Measurements from ENCODE around the gene SEPHS2. TPM values are rescaled to one million over a fixed set of nuclear protein-coding genes. Genes with fewer than 3 reads are reported as not detected.

The SEPHS2 gene
- total RNA-seq, 1 experiment from 2014 or later: 53.5 TPM

DNA sequence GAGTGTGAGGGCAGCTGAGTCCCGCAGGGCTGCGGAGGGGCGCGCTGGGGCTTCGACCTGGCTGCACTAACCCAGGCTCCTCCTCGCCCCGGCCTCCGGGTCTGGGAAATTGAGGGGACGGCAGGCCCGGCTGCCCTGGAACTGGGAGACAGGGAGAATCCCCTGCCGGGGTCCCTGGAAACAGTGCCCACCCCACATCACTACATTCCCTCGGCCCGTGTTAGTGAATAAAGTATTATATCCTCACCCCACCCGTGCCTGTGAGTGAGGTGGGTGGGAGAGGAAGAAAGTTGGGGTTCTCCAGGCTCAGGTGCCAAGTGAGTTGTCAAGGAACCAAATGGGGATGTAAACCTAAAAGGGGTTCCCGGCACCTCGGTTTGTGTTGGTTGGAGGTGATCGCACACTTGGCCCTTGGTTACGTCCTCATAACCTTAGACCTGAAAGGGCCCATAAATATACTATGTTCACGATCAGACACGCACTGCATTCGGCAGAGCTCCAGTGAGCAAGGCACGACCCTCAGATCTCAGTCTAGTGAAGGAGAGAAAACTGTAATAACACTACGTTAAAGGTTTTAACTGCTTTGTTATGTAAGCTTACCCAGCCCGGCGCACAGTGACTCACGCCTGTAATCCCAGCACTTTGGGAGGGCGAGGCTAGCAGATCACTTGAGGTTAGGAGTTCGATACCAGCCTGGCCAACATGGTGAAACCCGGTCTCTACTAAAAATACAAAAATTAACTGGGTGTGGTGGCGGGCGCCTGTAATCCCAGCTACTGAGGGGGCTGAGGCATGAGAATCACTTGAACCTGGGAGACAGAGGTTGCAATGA lies 27.1 kb downstream of the SEPHS2 start (continued):
- TF ChIP-seq, protein P1, sequence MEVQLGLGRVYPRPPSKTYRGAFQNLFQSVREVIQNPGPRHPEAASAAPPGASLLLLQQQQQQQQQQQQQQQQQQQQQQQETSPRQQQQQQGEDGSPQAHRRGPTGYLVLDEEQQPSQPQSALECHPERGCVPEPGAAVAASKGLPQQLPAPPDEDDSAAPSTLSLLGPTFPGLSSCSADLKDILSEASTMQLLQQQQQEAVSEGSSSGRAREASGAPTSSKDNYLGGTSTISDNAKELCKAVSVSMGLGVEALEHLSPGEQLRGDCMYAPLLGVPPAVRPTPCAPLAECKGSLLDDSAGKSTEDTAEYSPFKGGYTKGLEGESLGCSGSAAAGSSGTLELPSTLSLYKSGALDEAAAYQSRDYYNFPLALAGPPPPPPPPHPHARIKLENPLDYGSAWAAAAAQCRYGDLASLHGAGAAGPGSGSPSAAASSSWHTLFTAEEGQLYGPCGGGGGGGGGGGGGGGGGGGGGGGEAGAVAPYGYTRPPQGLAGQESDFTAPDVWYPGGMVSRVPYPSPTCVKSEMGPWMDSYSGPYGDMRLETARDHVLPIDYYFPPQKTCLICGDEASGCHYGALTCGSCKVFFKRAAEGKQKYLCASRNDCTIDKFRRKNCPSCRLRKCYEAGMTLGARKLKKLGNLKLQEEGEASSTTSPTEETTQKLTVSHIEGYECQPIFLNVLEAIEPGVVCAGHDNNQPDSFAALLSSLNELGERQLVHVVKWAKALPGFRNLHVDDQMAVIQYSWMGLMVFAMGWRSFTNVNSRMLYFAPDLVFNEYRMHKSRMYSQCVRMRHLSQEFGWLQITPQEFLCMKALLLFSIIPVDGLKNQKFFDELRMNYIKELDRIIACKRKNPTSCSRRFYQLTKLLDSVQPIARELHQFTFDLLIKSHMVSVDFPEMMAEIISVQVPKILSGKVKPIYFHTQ (CRISPR knock-in tag; IDR thresholded peaks at IDR 0.05): no peak

DNA sequence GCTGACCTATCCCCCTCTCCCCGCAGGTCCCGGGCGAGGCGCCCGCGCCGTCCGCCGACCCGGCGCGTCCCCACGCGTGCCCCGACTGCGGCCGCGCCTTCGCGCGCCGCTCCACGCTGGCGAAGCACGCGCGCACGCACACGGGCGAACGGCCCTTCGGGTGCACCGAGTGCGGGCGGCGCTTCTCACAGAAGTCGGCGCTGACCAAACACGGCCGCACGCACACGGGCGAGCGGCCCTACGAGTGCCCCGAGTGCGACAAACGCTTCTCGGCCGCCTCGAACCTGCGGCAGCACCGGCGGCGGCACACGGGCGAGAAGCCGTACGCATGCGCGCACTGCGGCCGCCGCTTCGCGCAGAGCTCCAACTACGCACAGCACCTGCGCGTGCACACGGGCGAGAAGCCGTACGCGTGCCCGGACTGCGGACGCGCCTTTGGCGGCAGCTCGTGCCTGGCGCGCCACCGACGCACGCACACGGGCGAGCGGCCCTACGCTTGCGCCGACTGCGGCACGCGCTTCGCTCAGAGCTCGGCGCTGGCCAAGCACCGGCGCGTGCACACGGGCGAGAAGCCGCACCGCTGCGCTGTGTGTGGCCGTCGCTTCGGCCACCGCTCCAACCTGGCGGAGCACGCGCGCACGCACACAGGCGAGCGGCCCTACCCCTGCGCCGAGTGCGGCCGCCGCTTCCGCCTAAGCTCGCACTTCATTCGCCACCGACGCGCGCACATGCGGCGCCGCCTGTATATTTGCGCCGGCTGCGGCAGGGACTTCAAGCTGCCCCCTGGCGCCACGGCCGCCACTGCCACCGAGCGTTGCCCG lies 27.9 kb downstream of the SEPHS2 start:
- peak; percentile 88 for DNase-seq (ENCODE audit: low spot score)
- POLR2A ChIA-PET: interaction anchor here (0.6 to 1.5 kb wide), 18 partner anchors 8 to 352 kb away, joined by 3 to 15 read pairs (median 4); partner anchors contain the start of genes ALDOA, DCTPP1, ZNF48 and ZNF688
- Mint-ChIP-seq H3K27ac (no peak overlapping the region), H3K4me1 (peaks cover 9% of the 10 kb centered on the region), H3K4me3 (peak overlapping the region; percentile 54), H3K36me3 (peaks cover 34% of the 10 kb centered on the region), H3K27me3 (ENCODE audit: low read depth) (no peaks in the 10 kb centered on the region), H3K9me3 (no peaks in the 10 kb centered on the region)
- CTCF ChIA-PET: interaction anchor here (0.5 to 5.7 kb wide), 27 partner anchors 9 to 326 kb away, joined by 3 to 73 read pairs (median 5); partner anchors contain the start of genes DCTPP1, FBRS, GDPD3 and PRR14
- ATAC-seq: peak; percentile 88
- TF ChIP-seq, protein P2, sequence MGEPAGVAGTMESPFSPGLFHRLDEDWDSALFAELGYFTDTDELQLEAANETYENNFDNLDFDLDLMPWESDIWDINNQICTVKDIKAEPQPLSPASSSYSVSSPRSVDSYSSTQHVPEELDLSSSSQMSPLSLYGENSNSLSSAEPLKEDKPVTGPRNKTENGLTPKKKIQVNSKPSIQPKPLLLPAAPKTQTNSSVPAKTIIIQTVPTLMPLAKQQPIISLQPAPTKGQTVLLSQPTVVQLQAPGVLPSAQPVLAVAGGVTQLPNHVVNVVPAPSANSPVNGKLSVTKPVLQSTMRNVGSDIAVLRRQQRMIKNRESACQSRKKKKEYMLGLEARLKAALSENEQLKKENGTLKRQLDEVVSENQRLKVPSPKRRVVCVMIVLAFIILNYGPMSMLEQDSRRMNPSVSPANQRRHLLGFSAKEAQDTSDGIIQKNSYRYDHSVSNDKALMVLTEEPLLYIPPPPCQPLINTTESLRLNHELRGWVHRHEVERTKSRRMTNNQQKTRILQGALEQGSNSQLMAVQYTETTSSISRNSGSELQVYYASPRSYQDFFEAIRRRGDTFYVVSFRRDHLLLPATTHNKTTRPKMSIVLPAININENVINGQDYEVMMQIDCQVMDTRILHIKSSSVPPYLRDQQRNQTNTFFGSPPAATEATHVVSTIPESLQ (CRISPR knock-in tag; IDR thresholded peaks at IDR 0.05): no peak
- TF ChIP-seq JUN (CRISPR knock-in tag; IDR thresholded peaks at IDR 0.05) (peak; percentile 83; the same call in 1 of the 2 replicates), ATF1 (CRISPR knock-in tag; IDR thresholded peaks at IDR 0.05) (peak; percentile 22; the same call in 1 of the 2 replicates), FOXP1 (CRISPR knock-in tag; IDR thresholded peaks at IDR 0.05; ENCODE audit: borderline replicate concordance) (peak; percentile 98), OVOL2 (CRISPR knock-in tag; IDR thresholded peaks at IDR 0.05; ENCODE audit: borderline replicate concordance) (no peak), GTF2I (CRISPR knock-in tag; conservative IDR thresholded peaks at IDR 0.05) (no peak), TEAD1 (CRISPR knock-in tag; IDR thresholded peaks at IDR 0.05) (peak; percentile 97), ZNF232 (CRISPR knock-in tag; IDR thresholded peaks at IDR 0.05) (peak; percentile 94)
- TF ChIP-seq, protein P1 (CRISPR knock-in tag; IDR thresholded peaks at IDR 0.05): no peak
- TF ChIP-seq, protein P3, sequence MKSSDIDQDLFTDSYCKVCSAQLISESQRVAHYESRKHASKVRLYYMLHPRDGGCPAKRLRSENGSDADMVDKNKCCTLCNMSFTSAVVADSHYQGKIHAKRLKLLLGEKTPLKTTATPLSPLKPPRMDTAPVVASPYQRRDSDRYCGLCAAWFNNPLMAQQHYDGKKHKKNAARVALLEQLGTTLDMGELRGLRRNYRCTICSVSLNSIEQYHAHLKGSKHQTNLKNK (CRISPR knock-in tag; IDR thresholded peaks at IDR 0.05): no peak
- TF ChIP-seq, protein P4, sequence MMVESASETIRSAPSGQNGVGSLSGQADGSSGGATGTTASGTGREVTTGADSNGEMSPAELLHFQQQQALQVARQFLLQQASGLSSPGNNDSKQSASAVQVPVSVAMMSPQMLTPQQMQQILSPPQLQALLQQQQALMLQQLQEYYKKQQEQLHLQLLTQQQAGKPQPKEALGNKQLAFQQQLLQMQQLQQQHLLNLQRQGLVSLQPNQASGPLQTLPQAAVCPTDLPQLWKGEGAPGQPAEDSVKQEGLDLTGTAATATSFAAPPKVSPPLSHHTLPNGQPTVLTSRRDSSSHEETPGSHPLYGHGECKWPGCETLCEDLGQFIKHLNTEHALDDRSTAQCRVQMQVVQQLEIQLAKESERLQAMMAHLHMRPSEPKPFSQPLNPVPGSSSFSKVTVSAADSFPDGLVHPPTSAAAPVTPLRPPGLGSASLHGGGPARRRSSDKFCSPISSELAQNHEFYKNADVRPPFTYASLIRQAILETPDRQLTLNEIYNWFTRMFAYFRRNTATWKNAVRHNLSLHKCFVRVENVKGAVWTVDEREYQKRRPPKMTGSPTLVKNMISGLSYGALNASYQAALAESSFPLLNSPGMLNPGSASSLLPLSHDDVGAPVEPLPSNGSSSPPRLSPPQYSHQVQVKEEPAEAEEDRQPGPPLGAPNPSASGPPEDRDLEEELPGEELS (CRISPR knock-in tag; IDR thresholded peaks at IDR 0.05): peak; percentile 99
- TF ChIP-seq, protein P5, sequence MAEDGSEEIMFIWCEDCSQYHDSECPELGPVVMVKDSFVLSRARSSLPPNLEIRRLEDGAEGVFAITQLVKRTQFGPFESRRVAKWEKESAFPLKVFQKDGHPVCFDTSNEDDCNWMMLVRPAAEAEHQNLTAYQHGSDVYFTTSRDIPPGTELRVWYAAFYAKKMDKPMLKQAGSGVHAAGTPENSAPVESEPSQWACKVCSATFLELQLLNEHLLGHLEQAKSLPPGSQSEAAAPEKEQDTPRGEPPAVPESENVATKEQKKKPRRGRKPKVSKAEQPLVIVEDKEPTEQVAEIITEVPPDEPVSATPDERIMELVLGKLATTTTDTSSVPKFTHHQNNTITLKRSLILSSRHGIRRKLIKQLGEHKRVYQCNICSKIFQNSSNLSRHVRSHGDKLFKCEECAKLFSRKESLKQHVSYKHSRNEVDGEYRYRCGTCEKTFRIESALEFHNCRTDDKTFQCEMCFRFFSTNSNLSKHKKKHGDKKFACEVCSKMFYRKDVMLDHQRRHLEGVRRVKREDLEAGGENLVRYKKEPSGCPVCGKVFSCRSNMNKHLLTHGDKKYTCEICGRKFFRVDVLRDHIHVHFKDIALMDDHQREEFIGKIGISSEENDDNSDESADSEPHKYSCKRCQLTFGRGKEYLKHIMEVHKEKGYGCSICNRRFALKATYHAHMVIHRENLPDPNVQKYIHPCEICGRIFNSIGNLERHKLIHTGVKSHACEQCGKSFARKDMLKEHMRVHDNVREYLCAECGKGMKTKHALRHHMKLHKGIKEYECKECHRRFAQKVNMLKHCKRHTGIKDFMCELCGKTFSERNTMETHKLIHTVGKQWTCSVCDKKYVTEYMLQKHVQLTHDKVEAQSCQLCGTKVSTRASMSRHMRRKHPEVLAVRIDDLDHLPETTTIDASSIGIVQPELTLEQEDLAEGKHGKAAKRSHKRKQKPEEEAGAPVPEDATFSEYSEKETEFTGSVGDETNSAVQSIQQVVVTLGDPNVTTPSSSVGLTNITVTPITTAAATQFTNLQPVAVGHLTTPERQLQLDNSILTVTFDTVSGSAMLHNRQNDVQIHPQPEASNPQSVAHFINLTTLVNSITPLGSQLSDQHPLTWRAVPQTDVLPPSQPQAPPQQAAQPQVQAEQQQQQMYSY (CRISPR knock-in tag; IDR thresholded peaks at IDR 0.05): peak; percentile 67
